ENCODE data around the gene RAB15. TPM values are rescaled to one million over a fixed set of nuclear protein-coding genes. Genes with fewer than 3 reads are reported as not detected.
A peak's percentile ranks its signal among the peaks of the same experiment; 100 is the strongest.

Gene RAB15
- polyA plus RNA-seq, 5 donors = 27.7 to 32.9 (median 31.8) TPM

- DNase-seq = no peak
Observed at GRCh38 chr14:64992328-64992885, 20.3 kb upstream of the RAB15 start.

GRCh38 chr14:64990939-64991338 is 18.8 kb upstream of the RAB15 start:
- DNase-seq = no peak

- DNase-seq = no peak
Observed at GRCh38 chr14:64990296-64990695, 18.2 kb upstream of the RAB15 start.

- DNase-seq = no peak
Observed at GRCh38 chr14:64987438-64987767, 15.3 kb upstream of the RAB15 start.

GRCh38 chr14:64986648-64987437 is 14.7 kb upstream of the RAB15 start, which contains the start of gene FNTB:
Gene FNTB (plus strand): TSS chr14:64986895. CDS start chr14:64986954, 59 bp downstream.
- DNase-seq = peak; percentile 96 to 97

- no peak for DNase-seq
Observed at GRCh38 chr14:64983439-64984310, 11.5 kb upstream of the RAB15 start.

GRCh38 chr14:64979336-64980074 is 7.4 kb upstream of the RAB15 start:
- DNase-seq = no peak

GRCh38 chr14:64974563-64974962 is 2.4 kb upstream of the RAB15 start:
- no peak for DNase-seq

- DNase-seq = no peak
Observed at GRCh38 chr14:64973826-64974225, 1.7 kb upstream of the RAB15 start.

- no peak for DNase-seq
Observed at GRCh38 chr14:64973026-64973442, 898 bp upstream of the RAB15 start.

- no peak for DNase-seq
Observed at GRCh38 chr14:64971491-64971942, 619 bp downstream of the RAB15 start.

GRCh38 chr14:64970776-64971477 is 1.2 kb downstream of the RAB15 start:
- no peak for DNase-seq

- DNase-seq = no peak
Observed at GRCh38 chr14:64970041-64970440, 2.1 kb downstream of the RAB15 start.

- no peak for DNase-seq
Observed at GRCh38 chr14:64968651-64969050, 3.5 kb downstream of the RAB15 start.

GRCh38 chr14:64968167-64968566 is 4.0 kb downstream of the RAB15 start:
- DNase-seq = no peak

GRCh38 chr14:64966976-64967375 is 5.2 kb downstream of the RAB15 start:
- DNase-seq = peak; percentile 49 to 62

GRCh38 chr14:64965356-64966000 is 6.7 kb downstream of the RAB15 start:
- DNase-seq = no peak

GRCh38 chr14:64963611-64964010 is 8.5 kb downstream of the RAB15 start:
- DNase-seq = no peak

GRCh38 chr14:64960762-64961276 is 11.3 kb downstream of the RAB15 start:
- DNase-seq = no peak

- no peak for DNase-seq
Observed at GRCh38 chr14:64958743-64959142, 13.4 kb downstream of the RAB15 start.

All from right lung (tissue), 5 donors.